ENCODE data around the gene STK10.

STK10 gene

GRCh38 chr5:172102218-172102870 is 85.7 kb downstream of the STK10 start:
- DNase-seq (ENCODE audit: low read depth) = no peak
- no peak for TF ChIP-seq CTCF (conservative IDR thresholded peaks at IDR 0.05; ENCODE audit: low read length)
- no peak overlapping the region for H3K4me3 ChIP-seq (ENCODE audit: low read length)

GRCh38 chr5:172101547-172102217 is 86.3 kb downstream of the STK10 start:
- H3K4me3 ChIP-seq (ENCODE audit: low read length) = no peak overlapping the region
- TF ChIP-seq CTCF (conservative IDR thresholded peaks at IDR 0.05; ENCODE audit: low read length) = no peak
- no peak for DNase-seq (ENCODE audit: low read depth)

DNA sequence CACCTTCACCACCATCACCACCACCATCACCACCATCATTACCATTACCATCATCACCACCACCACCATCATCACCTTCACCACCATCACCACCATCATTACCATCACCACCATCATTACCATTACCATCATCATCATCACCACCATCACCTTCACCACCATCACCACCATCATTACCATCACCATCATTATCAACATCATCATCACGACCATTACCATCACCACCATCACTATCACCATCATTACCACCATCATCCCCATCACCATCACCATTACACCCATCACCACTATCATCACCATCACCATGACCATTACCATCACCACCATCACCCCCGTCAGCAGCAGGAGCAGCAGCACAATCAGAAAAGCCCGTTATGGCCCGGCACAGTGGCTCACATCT is 89.1 kb downstream of the STK10 start:
- no peak for TF ChIP-seq CTCF (conservative IDR thresholded peaks at IDR 0.05; ENCODE audit: low read length)
- no peak for DNase-seq (ENCODE audit: low read depth)
- no peak overlapping the region for H3K4me3 ChIP-seq (ENCODE audit: low read length)

- no peak for DNase-seq (ENCODE audit: low read depth)
- TF ChIP-seq CTCF (conservative IDR thresholded peaks at IDR 0.05; ENCODE audit: low read length) = no peak
- H3K4me3 ChIP-seq (ENCODE audit: low read length) = no peak overlapping the region
These were observed 90.0 kb downstream of the STK10 start for GRCh38 chr5:172098046-172098445.

DNA sequence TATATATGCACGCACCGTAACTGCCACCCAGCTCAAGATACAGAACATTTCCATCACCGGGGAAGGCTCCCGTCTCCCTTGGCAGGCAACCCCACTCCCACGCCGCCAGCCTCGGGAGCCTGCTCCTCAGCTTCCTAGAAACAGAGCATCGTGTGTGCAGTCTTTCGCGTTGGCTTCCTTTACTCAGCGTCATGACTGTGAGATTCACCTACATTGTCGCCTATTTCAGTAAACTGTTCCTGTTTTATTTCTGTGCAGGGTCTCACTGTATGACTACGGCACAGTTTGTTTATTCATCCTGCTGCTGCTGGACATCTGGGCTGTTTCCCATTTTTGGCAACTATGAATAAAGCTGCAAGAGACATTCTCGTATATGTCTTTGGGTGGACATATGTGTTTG is 90.7 kb downstream of the STK10 start:
- no peak for DNase-seq (ENCODE audit: low read depth)
- no peak for TF ChIP-seq CTCF (conservative IDR thresholded peaks at IDR 0.05; ENCODE audit: low read length)
- H3K4me3 ChIP-seq (ENCODE audit: low read length) = no peak overlapping the region

- no peak for DNase-seq (ENCODE audit: low read depth)
- H3K4me3 ChIP-seq (ENCODE audit: low read length) = no peak overlapping the region
- no peak for TF ChIP-seq CTCF (conservative IDR thresholded peaks at IDR 0.05; ENCODE audit: low read length)
These were observed 91.7 kb downstream of the STK10 start for GRCh38 chr5:172096207-172096940.

All from AG10803 (cell line).